ENCODE data around the gene GLO1. TPM values are rescaled to one million over a fixed set of nuclear protein-coding genes. Genes with fewer than 3 reads are reported as not detected.
A peak's percentile ranks its signal among the peaks of the same experiment; 100 is the strongest.

The GLO1 gene
- total and polyA plus RNA-seq, 9 of the 15 experiments (the other 6 are each of a cell fraction or from before 2014, with no cell fraction given): 155 to 331 (median 203) TPM

DNA sequence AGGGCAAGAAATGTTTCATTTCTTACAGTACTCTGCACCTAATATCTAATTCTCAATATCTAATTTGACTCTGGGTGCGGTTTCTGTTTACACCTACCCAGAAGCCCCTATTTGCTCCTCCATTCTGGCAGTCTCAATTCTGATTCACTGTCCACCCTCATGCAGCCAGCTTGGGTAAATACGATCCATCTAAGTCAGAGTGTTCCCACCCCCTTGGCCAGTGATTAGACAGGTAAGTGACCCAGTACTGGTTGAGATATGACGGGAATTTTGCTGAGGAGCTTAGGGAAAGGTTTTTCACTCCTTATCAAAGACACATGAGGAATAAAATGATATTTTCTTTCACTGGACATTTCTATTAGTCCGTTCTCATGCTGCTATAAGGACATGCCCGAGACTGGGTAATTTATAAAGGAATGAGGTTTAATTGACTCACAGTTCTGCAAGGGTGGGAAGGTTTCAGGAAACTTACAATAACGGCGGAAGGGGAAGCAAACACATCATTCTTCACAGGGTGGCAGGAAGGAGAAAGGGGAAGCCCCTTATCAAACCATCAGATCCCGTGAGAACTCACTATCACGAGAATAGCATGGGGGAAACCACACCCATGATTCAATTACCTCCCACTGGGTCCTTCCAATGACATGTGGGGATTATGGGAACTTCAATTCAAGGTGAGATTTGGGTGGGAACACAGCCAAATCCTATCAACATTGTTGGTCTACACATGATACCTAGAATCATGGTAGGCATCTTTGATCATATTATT, 29.4 kb downstream of the GLO1 start:
- no peak overlapping the region for H3K9ac ChIP-seq (ENCODE audit: insufficient read depth in 1 of 2, low read depth in 2 of 2, low read length in 2 of 2)
- no TSS peak for BruUV-seq (replicated peaks)
- ChIA-PET POLR2A (interaction anchor here (0.5 to 0.7 kb wide), 2 partner anchors 22 to 348 kb away, joined by 3 read pairs; no protein-coding TSS in a partner anchor), CTCF (ENCODE audit: low intra/inter-chr PET ratio) (no interaction called here)
- 21% methylated on average over 9 of the region's 9 CpGs for WGBS (ENCODE audit: insufficient coverage, low coverage, missing lambda C conversion rate)
- H3K36me3 ChIP-seq (ENCODE audit: control insufficient read depth, insufficient read depth, low read length): peaks cover 38% of the 10 kb centered on the region
- no peaks in the 10 kb centered on the region for H4K20me1 ChIP-seq (replicated peaks; ENCODE audit: control insufficient read depth, insufficient read depth, low read length)
- ATAC-seq (peak; percentile 54), DNase-seq (ENCODE audit: extremely low read depth in 1 of 4, low spot score in 3 of 4) (peak in 1 of 4 experiments; percentile 43), FAIRE-seq (peak; percentile 23)
- H3K4me2 ChIP-seq (ENCODE audit: insufficient read depth, low read length): peak overlapping the region; percentile 0; the same call in 1 of the 2 replicates
- no peak overlapping the region for H3K4me3 ChIP-seq
- intact Hi-C loops (cut with micrococcal nuclease): loop anchor here (5.0 kb wide), 1 partner anchor 181 kb away; no protein-coding TSS in a partner anchor
- in situ Hi-C loops (cut with MboI): no loop called here
- no peaks in the 10 kb centered on the region for H3K79me2 ChIP-seq (ENCODE audit: control insufficient read depth, insufficient read depth, low read length)
- no peak overlapping the region for H2AFZ ChIP-seq (ENCODE audit: low read depth, low read length)
- H3K9me1 ChIP-seq (ENCODE audit: control insufficient read depth, insufficient read depth, low read length): no peaks in the 10 kb centered on the region
- no peaks in the 10 kb centered on the region for H3K4me1 ChIP-seq (replicated peaks in 1 of 2; ENCODE audit: control insufficient read depth in 2 of 2, insufficient read depth in 2 of 2, low read length in 2 of 2)
- 0 out of 5 replicates have a peak, but pooled peaks cover 0 to 2% of the 10 kb centered on the region in 2 experiments for H3K27me3 ChIP-seq (ENCODE audit: control insufficient read depth in 2 of 2, insufficient read depth in 2 of 2, low read length in 2 of 2)
- H3K9me3 ChIP-seq (replicated peaks; ENCODE audit: control insufficient read depth, insufficient read depth, low read depth, low read length): no peaks in the 10 kb centered on the region
- H3K27ac ChIP-seq (ENCODE audit: extremely low read depth, low read depth, low read length): no peak overlapping the region
- TF ChIP-seq RNF2 (IDR thresholded peaks at IDR 0.05) (no peak), ZNF79 (CRISPR knock-in tag; IDR thresholded peaks at IDR 0.05; ENCODE audit: low read depth) (no peak), ZBTB33 (CRISPR knock-in tag; IDR thresholded peaks at IDR 0.05) (no peak), ETV1 (tag; conservative IDR thresholded peaks at IDR 0.05; ENCODE audit: low read depth) (no peak), NFRKB (IDR thresholded peaks at IDR 0.05; ENCODE audit: low read depth) (no peak), ZBTB26 (CRISPR knock-in tag; IDR thresholded peaks at IDR 0.05) (no peak), CTCFL (IDR thresholded peaks at IDR 0.05; ENCODE audit: borderline replicate concordance, insufficient read depth, low read depth, low read length, poor library complexity, severe bottlenecking) (no peak), JUN (IDR thresholded peaks at IDR 0.05; ENCODE audit: borderline replicate concordance, low read depth, low read length) (no peak), JUN (CRISPR knock-in tag; IDR thresholded peaks at IDR 0.05; ENCODE audit: borderline replicate concordance) (no peak), GATA2 (CRISPR knock-in tag; IDR thresholded peaks at IDR 0.05) (peak; percentile 62), ZSCAN32 (CRISPR knock-in tag; IDR thresholded peaks at IDR 0.05) (no peak), KLF16 (IDR thresholded peaks at IDR 0.05) (no peak), TBP (optimal IDR thresholded peaks at IDR 0.05; ENCODE audit: low read depth, low read length) (no peak), CCNT2 (IDR thresholded peaks at IDR 0.05; ENCODE audit: borderline replicate concordance, extremely low read depth, insufficient read length, low read depth, low read length) (no peak), CHD2 (IDR thresholded peaks at IDR 0.05; ENCODE audit: low read depth, low read length) (peak; percentile 91), ESRRA (IDR thresholded peaks at IDR 0.05; ENCODE audit: borderline replicate concordance, low read depth) (peak; percentile 30; the same call in 1 of the 2 replicates)
